Measurements from ENCODE around the gene DOCK1. TPM values are rescaled to one million over a fixed set of nuclear protein-coding genes. Genes with fewer than 3 reads are reported as not detected.

The DOCK1 gene
- total RNA-seq, 1 donor from 2014 or later: 81.5 TPM

DNA sequence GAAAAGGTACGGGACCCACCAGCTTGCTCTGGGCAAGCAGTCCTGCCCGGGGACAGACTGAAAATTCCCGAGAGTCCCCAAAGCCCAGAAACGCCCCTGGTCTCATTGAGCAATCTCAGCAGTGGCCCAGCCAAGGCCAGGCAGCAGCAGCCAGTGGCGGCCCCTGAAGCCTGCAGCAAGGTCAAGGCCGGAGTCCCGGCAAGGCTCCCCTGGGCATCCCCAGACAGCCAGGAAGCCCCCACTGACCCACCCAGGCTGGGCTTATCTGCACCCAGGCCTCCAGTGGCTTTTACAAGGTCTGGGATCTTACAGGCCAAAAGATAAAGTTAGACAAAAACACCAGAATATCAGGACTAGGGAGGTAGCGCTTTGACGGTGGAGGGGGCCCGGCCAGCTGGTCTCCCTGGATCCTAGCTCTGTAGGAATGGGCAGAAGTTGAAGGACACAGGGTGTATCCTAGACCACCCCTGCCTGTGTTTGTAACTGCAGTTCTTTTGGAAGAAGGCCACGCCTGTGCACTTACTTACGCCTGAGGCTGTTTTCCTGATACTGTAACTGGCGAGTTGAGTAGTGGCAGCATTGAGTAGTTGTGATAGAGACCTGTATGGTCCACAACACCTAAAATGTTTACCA, 513.4 kb downstream of the DOCK1 start:
- DNase-seq (ENCODE audit: low read depth in 2 of 2): no peak

DNA sequence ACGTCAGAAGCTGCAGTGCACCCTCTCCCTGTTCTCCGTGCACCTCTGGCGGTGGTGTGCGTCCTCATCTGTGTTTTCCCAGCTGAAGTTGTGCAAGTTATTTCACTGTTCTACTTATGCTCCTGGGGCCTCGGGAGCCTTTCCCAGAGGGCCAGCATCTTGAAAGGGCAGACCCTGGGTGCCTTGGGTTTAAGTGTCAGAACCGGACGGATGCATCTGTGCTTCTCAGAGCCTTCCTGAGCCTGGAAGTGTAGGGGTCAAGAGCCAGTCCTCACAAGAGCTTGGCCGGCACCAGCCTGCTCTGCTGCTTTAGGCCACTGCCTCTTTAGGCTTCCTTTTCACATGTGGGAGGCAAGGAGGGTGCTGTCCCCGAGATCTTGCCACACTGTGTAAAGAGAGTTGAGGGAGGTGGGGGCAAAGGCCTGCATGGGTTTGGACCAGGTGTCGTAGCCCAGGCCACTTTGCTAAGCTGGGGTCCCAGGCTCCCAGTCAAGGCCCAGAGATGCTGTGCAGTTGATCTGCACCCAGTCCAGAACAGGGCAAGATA, 515.0 kb downstream of the DOCK1 start:
- DNase-seq (ENCODE audit: low read depth in 2 of 2): no peak

DNA sequence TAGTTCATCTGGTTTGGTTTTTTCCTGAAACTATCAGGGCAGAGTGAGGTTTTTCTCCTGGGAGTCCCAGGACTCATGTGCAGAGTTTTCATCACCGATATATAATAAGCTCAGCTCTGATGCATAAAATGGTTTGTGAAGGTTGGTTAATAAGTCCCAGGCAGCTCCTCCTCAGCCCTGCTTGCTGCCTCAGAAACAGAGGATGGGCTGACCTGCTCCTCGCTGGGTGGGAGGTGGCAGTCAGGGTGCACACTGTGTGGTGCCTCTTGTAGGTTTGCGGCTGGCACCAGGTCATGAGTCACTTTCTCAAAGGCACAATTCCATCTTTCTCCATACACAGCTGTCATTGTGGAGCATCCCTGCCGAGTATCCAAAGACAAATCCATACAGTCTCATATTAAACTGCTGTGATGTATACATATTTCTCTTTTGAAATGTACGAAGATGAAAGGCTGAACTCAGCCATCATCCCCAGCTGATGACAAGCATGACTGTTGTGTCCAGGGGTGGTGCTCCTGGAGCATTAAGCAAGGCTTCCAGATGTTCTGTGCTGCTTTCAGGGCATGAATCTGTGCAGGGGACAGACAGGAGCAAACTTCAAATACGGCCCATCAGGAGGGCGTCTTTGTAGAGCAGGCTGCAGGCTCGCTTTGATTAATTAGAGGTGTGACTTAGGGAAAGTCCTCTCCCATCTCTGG, 518.1 kb downstream of the DOCK1 start:
- no peak for DNase-seq (ENCODE audit: low read depth in 2 of 2)

DNA sequence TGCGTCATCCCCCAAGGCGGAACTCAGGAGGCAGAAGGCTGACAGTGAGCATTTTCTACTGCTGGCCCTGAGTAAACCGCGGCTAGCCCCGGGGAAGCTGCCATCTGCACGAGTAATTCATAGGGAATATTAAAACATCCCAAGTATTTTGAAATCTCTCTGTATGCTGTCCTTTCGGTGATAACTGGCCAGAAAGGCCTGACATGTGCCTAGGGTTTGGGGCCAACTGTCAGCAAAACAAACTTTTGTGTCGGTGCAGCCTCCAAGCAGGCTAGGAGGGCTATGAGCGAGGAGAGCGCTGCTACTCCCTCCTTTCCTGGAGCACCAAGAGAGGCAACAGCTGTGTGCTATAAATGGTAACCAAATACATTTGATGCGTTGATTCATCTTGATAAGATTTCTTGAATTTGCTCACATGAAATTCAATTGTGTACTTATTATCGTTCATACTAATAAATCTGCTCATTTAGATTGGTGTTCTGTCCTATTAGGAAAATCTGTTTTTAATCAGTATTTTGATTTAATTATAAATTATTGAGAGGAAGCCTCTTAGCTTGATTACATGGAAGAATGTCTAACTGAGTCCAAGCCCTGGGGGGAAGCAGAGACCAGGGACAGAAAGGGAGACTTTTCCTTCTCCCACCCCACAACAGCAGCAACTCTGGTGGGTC, 519.5 kb downstream of the DOCK1 start:
- DNase-seq (ENCODE audit: low read depth in 2 of 2): no peak

DNA sequence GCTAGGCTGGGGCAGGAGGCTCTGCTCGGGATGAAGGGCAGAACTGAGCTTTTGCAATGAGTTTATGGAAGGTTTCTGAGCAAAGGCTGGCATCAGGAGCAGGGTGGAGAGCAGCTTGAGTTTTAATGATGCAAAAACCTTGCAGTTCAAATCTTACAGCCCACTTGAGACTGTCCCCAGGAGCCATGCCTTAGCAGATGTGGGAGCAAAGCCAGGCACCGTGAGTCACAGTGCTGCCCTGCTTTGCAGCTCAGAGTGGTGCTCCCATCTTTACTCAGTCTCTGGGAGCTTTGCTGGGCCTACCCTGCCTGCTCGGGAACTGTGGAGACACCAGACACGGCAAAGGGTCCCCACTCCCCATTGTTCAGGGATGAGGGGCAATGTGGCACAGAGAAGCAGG, 521.5 kb downstream of the DOCK1 start:
- DNase-seq (ENCODE audit: low read depth in 2 of 2): no peak

DNA sequence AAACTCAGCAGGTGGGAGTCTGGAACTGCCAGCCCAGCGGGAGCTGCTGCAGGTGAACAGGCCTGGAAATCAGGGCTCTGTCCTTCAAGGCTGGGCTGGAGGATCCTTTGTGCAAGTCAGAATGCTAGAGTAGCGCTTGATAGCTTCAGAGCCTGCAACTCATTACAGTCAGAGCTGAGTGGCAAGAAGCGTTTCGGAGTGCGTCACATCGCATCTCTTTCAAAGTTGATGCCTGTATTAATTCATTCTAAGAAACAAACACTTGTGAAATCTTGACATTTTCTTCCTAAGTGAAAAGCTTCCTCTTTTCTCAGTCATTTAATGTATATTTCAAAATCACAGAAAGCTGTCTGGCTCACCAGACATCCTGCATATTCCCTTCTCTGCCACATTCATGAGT, 522.7 kb downstream of the DOCK1 start:
- no peak for DNase-seq (ENCODE audit: low read depth in 2 of 2)

DNA sequence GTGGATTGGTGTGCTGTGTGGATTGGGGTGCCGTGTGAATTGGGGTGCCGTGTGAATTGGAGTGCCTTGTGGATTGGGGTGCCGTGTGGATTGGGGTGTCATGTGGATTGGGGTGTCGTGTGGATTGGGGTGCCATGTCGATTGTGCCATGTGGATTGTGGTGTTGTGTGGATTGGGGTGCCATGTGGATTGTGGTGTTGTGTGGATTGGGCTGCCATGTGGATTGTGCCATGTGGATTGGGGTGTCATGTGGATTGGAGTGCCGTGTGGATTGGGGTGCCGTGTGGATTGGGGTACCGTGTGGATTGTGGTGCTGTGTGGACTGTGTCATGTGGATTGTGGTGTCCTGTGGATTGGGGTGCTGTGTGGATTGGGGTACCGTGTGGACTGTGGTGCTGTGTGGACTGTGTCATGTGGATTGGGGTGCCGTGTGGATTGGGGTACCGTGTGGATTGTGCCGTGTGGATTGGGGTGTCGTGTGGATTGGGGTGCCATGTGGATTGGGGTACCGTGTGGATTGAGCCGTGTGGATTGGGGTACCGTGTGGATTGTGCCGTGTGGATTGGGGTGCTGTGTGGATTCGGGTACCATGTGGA, 523.3 kb downstream of the DOCK1 start:
- no peak for DNase-seq (ENCODE audit: low read depth in 2 of 2)

DNA sequence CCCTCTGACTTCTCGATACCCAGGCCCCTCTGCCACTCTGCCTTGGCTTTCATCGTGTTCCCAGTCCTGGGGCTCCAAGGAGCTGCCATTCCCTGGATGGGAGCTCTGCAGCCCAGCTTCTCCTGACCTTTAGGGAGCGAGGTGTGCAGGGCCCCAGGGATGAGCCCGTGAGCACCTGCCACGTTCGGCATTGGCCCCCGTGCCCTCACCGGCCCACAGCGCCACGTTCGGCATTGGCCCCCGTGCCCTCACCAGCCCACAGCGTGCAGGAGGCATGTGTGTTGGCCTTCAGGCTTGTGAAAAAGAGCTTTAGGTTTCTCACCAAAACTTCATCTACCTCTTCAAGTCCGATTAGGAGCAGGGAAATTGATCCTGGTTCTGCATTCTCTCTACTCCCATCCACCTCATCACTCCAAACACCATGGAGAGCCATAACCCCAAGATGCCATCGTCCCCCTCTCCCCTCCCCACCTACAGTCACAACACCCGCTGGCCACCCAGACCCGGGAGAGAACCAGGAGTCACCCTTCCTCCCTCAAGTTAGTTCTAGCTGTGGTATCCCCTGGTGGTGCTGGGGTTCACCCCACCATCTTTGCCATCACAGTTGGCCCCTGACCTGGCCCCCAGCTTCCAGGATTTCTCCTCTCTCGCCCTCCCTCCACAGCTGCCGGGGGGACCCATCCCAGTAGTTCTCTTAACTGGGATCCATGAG, 524.5 kb downstream of the DOCK1 start:
- no peak for DNase-seq (ENCODE audit: low read depth in 2 of 2)

DNA sequence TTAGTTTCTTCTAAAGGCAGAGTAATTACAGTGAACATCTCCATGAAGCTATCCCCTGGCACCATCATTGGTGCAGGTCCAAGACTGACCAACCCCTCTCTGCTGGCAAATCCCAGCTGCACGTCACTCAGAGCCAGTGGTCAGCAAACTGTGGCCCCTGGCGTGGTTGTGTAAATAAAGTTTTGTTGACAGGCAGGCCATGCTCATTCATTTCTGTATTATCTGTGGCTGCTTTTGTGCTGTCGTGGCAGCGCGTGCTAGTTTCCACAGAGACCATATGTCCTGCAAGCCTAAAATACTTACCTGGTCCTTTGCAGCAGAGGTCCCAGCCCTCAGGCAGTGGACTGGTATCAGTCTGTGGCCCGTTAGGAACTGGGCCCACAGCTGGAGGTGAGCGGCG, 526.3 kb downstream of the DOCK1 start:
- no peak for DNase-seq (ENCODE audit: low read depth in 2 of 2)

DNA sequence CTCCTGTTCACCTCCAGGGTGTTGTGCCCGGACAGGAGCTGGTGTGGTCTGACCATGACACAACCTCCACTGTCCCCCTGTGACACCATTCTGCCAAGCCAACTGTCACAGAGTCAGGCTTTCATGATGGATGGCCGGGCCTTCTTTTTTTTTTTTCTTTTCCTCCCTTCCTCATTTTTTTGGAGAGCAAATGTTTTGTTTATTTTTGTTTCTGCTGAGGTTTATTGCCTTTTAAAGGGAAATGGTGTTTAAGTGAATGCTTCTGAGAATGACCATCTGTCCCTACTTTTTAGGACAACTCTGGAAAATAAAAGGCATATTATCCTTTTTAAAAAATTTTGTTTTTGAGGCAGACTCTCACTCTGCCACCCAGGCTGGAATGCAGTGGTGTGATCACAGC, 528.8 kb downstream of the DOCK1 start:
- DNase-seq (ENCODE audit: low read depth in 2 of 2): peak in 1 of 2 donors; percentile 22

DNA sequence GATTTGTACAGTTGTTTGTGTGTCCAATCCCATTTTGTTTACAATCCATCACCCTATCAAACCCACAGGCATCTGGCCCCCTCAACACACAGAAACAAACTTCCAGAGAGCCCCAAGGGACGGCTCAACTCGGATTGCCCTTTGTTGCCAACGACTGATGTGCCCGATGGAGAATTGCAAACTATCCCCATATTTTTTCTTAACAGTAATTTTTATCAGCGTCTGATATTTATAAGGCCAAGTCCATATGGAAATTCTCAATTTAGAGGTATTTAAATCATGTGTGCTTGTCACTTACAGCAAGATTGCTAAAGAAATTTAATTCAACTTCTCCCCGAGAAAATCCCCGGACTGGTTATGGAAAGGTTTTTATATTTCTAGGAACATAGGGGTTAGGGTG, 530.0 kb downstream of the DOCK1 start:
- no peak for DNase-seq (ENCODE audit: low read depth in 2 of 2)

DNA sequence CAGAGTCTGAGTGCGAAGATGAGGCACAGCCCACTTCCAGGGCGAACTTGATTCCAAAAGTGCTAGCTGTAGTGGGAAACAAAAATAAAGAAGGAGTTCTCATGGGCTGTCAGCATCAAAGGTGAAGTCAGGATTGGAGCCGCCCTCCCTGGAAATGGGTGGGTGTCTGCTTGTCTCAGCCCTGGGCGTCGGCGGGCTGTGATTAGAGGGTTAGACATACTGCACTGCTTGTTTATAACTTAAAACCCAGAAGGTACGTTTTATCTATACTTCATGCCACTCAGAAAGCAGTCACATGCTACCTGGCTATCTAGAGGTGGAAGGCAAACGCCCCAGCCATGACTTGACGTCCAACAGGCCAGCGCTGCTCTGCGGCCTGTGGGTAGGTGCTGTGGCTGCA, 535.1 kb downstream of the DOCK1 start:
- DNase-seq (ENCODE audit: low read depth in 2 of 2): no peak

DNA sequence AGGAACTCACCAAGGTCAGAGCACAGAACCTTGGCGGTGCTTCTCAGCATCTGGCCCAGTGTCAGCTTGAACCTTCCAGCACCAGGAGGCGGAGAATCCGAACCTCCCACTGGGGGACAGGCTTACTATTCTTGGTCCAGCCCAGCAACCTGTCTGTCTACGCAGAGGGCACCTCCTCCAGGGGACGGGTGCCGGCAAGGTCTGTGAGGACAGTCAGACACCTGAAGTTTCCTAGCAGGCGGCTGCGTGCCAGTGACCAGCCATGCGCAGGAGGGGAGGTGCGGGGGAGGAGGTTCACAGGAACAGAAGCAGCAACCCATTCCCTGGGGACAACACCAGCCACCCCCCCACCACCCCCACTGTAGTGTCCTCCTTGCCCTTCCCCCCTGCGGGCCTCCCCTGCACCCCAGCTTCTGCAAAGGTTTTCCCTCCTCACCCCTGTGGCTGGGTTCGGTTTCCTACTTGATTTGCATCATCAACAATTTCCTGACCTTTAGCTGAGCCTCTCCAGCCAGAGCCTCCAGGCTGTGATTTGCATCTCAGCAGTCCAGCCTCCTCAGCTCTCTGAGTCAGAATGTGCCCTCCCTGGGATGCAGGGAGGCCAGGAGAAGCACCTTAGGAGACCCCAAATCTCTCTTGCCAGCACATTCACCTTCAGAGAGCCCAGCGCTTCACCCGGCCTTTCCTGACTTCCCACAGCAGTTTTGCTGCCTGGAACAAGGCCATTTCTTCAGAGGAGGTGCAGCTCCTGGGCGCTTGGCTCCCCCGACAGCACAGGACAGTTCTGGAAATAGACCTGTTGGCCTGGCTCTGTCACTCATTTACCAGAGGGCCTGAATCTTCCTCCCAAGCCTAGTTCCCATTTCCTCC, 536.4 kb downstream of the DOCK1 start:
- DNase-seq (ENCODE audit: low read depth in 2 of 2): no peak

DNA sequence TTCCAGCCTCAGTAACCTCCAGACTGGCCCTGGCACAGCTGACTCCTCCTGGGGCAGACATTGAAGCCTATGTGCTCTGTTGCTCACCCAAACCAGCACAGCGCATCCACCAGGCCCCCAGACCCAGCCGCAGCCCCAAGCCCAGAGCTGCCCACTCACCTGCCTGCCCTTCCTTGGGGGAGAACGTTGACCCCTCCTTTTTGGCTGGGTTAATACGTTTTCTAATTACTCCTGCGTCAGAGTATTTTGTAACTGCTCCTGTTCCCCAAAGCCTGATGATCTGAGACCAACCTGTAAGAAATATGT, 536.9 kb downstream of the DOCK1 start:
- no peak for DNase-seq (ENCODE audit: low read depth in 2 of 2)

DNA sequence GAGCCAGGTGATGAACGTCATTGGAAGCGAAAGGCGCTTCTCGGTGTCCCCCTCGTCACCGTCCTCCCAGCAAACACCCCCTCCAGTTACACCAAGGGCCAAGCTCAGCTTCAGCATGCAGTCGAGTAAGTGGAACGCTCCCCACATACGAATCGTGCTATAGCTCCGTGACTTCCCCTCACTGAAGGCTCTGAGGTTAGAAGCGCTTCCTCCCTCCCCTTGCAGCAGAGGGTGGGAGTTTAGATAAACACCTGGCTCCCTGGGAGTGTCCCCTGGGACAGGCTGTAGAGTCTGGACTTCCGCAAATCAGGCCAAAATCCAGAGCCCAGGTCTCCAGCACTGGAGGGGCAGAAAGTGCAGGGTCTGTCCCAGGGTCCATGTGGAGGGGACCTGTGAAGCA, 538.9 kb downstream of the DOCK1 start:
- DNase-seq (ENCODE audit: low read depth in 2 of 2): no peak

DNA sequence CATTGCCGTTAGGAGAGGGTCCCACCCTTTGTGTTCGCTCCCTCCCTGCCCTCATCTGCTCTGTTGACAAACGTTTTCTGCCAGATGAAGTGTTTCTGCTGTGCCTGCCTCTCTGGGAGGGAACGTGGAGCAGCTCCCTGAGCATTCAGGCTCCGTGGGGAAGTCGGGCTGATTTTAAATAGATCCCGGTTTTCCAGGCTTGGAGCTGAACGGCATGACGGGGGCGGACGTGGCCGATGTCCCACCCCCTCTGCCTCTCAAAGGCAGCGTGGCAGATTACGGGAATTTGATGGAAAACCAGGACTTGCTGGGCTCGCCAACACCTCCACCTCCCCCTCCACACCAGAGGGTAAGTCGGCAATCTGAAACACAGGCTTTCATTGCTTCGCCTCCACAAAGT, 542.0 kb downstream of the DOCK1 start:
- no peak for DNase-seq (ENCODE audit: low read depth in 2 of 2)

DNA sequence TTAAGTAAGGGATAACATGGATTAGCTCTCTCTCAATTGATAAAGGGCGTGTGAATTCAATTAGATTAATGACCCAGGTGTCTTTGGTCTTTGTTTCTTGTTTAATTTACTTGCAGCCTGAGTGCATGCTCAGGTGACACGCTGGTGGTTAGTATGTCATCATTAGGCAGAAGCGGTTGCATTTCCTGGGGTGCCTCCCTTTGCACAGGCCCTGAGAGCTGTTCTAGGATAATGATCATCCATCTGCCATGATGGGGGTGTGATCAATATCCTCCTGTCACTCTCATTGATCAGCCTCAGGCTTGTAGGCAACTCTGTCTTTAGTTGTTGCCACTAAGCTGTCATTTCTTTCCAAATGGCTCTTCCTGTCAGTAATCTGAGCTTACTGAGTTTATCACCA, 544.3 kb downstream of the DOCK1 start:
- no peak for DNase-seq (ENCODE audit: low read depth in 2 of 2)

DNA sequence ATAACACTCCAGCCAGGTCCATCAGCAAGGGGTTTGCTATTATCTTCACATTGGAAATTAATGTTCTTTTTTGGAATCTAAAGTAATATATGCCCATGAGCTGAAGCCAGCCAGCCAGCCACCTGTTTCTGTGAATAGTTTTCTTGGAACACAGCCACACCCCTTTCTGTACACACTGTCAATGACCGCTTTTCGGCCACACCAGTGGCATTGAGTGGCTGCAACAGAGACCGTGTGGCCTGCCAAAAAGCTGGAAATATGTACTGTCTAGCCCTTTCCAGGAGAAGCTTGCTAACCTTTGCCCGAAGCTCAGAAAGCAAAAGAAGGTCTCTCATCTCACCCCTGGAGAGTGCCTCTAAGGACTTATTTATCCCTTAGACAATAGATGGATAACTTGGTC, 545.4 kb downstream of the DOCK1 start:
- no peak for DNase-seq (ENCODE audit: low read depth in 2 of 2)

DNA sequence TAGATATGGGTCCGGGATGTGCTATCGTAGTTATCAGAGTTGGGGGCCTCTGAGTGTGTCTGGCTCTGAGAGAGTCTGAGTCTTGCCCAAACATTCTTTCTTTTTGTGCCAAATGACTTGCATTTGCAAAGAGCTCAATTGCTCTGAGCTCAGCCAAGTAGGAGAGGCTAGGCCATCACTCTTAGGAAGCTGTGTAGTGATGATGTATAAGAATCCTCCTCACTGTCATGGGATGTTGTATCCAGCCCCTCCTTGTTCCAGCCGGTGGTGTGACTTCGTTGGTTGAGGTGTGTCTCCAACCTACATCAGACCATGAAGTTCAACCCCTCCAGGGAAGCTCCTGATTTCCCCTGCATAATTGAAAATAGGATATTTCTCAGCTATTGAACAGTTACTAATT, 546.4 kb downstream of the DOCK1 start:
- no peak for DNase-seq (ENCODE audit: low read depth in 2 of 2)

DNA sequence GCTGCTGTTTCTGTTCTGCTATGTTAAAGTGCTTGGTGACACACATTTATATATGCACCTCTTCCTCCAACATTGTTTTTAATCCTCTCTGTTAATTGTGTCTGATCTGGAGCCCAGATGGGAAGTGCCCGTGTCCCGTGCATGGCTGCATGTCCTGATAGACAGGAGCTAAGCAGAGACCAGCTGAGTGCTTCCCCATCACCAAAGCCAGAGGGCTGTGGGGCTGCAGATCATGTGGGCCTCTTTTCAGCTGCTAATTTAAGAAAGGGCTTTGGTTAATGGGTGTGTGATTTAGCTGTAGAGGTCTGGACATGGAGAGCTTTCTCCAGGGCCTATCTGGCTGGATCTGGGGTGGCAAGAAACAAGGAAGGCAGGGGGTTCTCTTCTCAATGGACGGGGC, 547.3 kb downstream of the DOCK1 start:
- no peak for DNase-seq (ENCODE audit: low read depth in 2 of 2)

DNA sequence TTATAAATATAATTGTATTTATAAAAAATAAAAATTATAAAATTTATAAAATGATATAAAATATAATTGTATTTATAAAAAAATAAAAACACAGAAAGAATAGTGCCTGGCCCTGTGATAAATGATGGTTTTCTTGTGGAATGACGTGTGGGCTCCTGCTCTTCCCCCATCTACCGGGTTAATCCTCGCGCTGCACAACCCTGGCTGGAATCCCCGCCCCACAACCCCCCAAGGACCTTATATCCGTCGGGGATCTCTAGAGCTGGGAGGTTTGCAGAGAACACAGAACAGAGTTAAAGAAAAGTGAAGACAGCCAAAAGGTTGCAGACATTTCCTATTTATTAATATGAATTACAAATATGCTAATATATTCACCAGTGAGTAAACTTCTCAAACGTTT, 548.5 kb downstream of the DOCK1 start:
- DNase-seq (ENCODE audit: low read depth in 2 of 2): no peak

Data from lung microvascular endothelial cell (primary cell).